ENCODE measurements around the gene ARL15.
"Not testable (repeated sequence)": the region's sequence is repeated elsewhere in the genome, so short reads cannot be mapped to it uniquely, and the experiment has no call there.

ARL15 gene

DNA sequence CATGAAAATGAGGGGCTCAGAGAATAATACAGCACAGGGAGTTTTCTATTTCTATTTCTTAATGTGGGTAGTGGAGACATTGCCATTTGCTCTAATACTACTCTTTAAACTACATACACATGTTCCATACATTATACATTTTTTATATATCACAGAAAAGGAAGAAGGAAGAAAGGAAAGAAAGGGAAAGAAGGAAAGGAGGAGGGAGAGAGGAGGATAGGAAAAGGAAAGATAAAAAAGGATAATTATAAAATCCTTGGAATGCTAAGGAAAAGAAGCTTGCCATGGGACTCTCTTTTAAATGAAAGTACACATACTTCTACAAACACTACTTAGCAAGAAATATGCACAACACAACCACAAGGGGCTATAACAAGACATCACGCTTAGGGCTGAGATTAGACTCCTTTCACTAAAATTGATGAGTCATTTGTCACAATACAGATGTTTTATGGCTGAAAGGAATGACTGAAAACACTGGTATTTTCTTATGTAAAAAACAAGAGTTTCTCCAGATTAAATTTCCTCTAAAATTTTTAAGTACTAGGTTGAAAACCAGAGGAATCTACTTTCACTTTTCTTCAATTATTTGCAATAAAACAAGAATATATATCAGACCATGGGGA lies 219.8 kb downstream of the ARL15 start:
- peak; percentile 67 for DNase-seq (ENCODE audit: low read depth)

DNA sequence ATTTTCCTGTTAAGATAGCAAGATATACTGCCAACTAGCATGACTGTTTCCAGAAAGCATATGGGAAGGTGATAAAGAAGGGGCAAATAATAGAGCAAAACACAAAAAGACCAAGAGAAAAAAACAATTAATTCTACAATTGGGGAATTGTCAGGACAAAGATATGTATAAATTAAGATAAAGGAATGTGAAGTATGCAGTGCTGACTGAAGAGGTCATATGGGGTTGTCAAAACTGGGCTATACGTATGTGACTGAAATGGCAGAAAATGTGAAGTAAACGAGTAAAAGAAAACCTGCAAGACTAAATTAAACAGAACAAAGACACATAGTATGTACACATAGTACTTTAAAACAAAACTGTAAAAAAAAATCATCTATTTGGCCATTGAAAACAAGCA lies 222.3 kb downstream of the ARL15 start:
- DNase-seq (ENCODE audit: low read depth) = no peak

DNA sequence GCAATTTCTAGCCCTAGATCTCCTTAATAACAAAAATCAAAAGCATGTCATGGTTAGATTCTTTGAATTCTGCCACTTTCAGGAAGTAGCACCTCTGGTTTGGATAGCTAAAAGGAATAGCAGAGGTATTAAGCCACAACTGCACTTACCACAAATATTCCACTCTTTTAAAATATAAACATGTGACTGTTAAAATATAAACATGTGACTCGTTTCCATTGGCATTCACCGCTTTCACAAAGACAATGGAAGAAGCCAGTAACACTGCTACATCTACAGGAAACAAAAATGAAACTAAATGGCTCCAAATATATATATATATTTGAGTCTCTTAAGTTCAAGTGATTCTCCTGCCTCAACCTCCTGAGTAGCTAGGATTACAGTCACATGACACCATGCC lies 222.9 kb downstream of the ARL15 start:
- peak; percentile 29 for DNase-seq (ENCODE audit: low read depth)

DNA sequence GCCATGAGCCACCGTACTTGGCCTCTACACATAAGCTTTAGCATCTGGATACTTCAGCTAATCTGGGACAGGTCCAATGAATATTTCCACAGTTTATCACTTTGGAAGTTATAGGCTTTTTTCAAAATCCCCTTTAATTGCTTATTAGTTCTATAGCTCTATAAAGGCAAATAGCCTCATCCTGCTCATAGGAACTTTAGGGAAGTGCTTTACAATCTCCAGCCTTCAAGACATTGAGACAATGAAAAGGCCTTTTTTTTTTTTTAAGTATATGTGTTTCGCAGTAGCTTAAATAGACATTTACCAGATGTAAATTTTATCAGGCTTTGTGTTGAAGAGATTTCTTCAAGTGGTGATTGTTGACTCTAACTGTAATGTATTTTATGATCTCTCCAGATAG lies 224.2 kb downstream of the ARL15 start:
- DNase-seq (ENCODE audit: low read depth) = no peak

DNA sequence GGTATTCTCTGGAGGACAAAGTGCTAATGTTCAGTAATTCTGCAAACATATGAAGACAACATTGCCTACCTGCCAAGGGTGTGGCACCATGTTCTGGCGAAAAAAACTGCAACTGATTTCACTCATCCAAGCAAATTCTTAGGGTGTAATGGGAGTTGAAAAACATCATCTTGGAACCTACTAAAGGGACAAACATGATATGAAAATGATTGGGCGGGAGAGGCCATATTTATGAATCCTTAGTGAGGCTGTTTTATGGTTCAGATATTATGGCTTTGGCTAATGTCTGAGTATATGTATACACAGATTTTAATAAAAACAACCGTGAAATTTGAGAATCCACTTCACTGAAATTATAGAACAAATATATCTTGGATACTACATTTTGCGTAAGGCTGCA lies 225.7 kb downstream of the ARL15 start:
- no peak for DNase-seq (ENCODE audit: low read depth)

DNA sequence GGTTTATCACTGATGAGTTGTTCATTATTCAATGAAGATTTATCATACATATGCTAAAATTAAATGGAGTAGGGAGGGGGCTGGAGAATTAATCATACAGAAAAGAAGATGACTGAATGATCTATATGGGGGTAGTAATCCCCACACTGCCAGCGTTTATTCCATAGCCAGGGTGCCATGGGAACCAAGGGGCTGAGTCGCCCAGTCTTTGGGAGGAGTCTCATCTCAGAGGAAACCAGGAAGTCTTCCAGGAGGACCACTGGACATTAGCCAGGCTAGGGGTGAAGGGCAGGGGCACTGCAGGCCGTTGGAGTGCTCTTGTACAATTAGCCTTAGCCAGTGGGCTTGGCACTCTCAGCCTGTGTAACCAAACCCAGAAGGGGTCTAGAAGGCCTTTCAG lies 226.5 kb downstream of the ARL15 start:
- DNase-seq (ENCODE audit: low read depth) = no peak

DNA sequence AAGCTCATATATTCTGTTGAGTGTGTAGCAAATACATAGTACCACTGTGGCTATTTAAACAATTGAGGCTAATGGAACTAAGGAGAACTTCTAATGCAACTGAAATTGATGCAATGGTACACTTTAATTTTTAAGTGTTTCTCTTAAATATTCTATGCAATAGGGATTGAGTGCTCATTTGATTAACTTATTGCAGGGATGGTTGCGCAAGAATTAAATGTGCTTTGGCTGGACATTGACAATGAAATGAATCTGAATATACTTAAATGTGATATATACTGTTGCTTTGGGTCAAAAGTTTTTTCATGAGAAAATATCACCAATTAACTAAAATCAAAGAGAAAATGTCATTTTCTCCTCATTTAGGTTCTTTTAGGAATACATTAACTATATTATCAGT lies 227.1 kb downstream of the ARL15 start:
- DNase-seq (ENCODE audit: low read depth) = no peak

DNA sequence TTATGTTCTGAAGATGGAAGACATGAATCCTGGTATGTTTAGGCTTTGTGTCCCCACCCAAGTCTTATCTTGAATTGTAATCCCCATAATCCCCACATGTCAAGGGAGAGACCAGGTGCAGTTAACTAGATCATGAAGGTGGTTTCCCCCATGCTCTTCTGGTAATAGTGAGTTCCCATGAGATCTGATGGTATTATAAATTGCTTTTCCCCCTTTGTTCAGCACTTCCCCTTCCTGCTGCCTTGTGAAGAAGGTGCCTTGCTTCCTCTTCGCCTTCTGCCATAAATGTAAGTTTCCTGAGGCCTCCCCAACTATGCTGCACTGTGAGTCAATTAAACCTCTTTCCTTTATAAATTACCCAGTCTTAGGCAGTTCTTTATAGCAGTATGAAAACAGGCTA lies 229.0 kb downstream of the ARL15 start:
- DNase-seq (ENCODE audit: low read depth) = no peak

DNA sequence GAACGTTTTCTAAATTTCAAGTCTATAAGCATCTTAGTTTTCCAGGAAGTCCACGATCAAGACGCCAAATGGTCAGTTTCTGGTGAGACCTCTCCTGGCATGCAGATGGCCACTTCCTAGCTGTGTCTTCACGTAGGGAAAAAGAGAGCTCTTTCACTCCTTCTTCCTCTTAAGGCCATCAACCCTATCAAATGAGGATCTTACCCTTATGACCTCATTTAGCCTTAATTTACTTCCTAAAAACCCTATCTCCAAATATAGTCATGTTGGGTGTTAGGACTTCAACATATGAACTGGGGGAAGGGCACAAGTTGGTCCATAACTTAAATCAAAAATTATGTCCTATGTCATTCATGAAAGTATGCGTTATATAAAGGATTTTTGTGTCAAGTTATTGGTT lies 229.5 kb downstream of the ARL15 start:
- no peak for DNase-seq (ENCODE audit: low read depth)

DNA sequence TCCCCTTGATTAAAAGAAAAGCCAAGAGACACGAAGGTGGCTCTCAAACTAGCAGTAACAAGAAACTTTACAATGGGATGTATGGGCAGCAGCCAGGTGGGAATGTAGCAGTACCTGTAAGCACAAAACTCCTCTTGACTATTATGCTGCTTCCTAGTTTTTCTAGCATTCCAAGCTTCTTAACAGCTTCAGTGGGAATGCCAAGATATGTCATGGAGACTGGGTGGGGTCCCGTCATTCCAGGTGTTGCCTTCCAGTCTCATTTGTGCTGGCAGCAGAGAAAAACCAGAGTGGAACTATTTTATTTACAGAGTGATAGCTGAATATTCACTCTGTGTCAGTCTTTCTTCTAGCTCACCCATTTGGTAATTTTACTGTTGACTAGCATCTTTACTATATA lies 236.6 kb downstream of the ARL15 start:
- DNase-seq (ENCODE audit: low read depth) = no peak

DNA sequence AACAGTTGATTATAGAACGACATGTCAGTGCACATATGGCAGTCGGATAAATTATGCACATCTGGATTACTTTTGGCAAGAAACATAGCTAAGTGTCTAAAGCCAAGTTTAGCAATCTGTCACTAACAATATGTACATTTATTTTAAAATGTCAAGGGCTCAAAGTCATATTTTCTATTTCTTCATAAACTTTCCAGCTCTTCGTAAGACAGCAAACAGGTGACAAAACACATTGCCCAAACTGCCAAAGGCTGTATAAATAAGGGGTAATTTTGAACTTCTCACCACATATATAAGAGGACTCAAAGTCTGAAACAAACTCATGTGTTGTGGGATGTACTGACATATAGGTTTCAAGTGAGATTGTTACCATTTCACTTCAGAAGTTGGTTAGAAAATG lies 237.2 kb downstream of the ARL15 start:
- no peak for DNase-seq (ENCODE audit: low read depth)

DNA sequence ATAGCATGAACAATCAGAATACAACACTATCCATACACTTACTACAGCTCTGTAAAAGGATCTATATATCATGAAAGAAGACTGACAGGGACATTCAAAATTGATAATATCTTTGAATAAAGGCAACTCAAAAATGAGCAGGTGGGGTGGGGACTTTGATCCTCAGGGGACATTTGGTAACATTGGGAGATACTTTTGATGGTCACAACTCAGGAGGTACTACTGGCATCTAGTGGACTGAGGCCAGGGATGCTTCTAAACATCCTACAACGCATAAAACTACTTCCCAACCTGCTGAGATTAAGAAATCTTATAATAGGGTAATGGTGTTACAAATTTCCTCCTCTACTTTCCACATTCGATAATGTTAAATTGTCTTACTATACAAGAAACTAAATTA lies 243.9 kb downstream of the ARL15 start:
- no peak for DNase-seq (ENCODE audit: low read depth)

DNA sequence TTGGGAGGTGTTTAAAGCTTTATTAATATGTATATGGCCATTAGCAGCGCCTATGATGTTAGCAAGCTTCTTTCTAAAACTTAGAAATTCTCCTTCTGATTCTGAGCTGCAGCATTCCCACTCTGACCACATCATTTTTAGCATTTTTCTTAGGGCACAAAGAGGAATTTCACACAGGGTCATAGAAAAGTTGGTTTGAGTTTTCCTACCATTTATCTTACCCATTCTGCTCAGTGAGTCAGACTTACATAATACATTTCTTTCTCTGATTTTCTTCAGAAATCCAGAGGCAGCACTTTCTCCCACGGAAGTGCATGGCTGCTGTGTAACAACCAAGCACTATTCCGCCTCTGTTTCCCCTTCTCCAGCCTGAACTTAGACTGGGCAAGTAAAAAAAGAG lies 246.6 kb downstream of the ARL15 start:
- peak; percentile 71 for DNase-seq (ENCODE audit: low read depth)

DNA sequence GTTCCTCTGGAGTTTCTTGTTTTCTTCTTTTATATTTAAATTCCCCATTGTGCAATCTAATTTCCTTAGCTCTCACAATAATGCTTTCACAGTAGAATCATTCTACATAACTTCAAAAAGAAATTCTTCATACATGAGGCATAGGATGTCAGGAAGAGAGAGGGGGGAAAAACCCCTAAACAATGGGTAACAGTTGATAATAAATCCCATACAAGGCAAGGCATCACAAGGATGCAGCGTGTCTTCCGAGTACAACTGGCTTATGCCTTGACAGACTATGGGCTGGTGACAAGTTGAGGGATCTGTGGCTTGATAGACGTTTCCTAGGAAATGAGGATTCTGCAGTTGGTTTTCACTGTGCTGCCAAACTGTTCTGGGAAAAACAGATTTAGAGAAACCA lies 247.4 kb downstream of the ARL15 start:
- no peak for DNase-seq (ENCODE audit: low read depth)

DNA sequence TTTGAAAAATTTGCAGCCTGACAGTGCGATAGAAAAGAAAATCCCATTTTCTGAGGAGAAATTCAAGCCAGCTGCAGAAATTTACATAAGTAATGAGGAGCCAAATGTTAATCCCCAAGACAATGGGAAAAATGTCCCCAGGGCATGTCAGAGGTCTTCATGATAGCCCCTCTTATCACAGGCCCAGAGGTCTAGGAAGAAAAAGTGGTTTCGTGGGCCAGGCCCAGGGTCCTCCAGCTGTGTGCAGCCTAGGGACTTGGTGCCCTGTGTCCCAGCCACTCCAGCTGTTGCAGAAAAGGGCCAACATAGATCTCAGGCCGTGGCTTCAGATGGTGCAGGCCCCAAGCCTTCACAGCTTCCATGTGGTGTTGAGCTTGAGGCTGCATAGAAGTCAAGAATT lies 249.5 kb downstream of the ARL15 start:
- DNase-seq (ENCODE audit: low read depth) = not testable (repeated sequence)

DNA sequence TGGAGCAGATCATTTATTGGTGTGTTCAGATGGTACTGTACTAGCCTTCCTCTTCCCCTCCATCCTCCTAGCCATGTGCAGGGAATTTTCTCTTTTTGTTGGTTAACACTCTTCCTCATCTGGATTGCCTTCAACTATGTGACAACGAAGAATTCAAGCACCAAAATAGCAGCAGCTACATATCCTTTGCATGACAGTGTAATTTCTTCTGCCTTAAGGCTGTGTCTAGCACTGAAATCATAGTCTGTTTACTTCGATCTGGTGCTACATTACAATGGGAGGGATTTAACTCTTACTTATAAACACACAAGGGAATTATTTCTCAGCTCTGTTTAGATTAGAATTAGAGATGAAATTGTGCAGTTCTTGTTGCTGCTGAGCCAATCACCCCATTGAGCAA lies 260.4 kb downstream of the ARL15 start:
- peak; percentile 34 for DNase-seq (ENCODE audit: low read depth)

DNA sequence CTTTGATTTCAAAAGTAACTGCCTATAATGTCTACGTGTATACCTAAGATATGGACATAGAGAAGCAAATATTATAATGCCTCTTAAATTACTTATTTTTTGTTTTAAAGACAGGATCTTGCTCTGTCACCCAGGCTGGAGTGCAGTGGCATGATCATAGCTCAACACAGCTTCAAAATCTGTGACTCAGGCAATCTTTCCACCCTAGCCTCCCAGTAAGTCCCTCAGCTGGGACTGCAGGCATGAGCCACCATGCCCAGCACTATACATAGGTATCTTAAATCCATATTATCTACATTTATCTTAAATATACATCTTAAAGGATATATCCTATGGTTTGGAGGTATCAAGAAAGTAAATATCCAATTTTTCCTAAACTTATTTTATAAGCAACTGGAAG lies 261.2 kb downstream of the ARL15 start:
- no peak for DNase-seq (ENCODE audit: low read depth)

DNA sequence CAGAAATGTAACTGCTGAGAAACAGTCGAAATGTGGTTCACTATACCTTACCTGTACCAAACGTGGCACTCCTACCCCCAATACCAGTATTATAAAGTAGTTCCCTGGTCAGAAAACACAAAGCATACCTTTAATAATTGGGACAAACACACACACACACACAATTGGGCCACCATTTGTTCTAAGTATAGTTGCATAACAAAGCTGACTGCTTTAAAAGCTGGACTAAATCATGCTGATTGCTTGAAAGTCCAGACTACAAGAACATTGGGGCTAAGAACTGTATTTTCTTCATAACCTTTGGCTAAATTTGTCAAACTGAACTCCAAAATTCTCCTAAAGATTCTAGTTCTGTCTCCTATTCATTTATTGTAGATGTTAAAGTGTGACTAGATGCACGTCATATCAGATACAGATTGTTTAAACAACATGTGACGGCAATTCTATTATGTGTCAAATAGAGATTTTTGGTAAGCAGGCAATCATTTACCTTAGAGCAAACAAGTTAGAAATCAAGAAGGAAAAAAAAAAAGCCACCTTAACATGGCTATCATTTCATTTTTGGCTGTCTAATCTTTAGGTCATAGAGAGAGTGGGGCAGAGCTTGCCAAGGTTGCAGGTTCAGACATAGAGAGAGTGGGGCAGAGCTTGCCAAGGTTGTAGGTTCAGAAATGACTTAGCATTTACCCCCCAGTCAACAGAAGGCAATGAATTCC lies 265.1 kb downstream of the ARL15 start:
- DNase-seq (ENCODE audit: low read depth) = no peak

DNA sequence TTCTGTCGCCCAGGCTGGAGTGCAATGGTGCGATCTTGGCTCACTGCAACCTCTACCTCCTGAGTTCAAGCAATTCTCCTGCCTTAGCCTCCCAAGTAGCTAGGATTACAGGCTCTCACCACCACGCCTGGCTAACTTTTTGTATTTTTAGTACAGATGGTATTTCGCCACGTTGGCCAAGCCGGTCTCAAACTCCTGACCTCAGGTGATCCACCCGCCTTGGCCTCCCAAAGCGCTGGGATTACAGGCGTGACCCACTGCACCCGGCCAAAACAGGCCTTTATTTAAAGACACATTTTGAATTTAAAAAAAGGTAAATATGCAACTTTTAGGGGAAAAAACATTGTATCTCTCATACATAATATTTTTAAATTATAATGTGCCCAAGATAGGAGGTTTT lies 266.1 kb downstream of the ARL15 start:
- DNase-seq (ENCODE audit: low read depth) = not testable (repeated sequence)

DNA sequence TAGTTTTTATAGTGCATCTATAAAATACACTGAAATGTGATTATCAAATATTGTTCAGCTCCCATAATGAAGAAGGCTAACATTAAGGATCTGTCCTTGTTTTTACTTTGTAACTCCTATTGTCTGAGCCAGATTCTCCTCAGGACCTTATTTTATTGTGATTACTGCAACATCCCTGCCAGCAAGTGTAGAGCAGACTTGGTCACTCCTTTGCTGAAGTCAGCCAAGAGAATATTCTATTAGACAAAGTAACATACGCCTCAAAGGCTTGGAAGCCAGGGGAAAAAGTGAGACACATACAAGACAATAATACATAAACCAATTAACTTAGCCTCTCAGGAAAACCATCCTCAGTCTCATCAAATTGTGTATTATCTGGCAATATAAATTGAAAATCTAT lies 269.6 kb downstream of the ARL15 start:
- no peak for DNase-seq (ENCODE audit: low read depth)

DNA sequence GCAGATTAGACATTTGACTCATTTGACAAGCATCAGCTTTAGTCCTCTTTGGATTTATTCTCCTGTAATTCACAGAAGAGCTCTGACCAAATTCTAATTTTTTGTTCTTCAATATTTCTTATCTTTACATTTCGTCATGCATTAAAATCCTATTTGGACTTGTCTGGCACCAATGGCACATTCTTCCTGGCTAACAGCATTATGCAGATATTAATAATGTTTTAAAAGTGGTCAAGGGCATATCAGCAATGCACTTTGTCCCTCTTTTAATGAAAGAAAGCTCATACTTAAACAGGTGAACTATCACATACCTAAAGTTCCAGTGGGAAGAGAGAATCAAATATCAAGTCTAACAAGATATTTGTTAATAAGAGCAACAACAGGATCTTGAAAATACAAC lies 270.4 kb downstream of the ARL15 start:
- DNase-seq (ENCODE audit: low read depth) = no peak

DNA sequence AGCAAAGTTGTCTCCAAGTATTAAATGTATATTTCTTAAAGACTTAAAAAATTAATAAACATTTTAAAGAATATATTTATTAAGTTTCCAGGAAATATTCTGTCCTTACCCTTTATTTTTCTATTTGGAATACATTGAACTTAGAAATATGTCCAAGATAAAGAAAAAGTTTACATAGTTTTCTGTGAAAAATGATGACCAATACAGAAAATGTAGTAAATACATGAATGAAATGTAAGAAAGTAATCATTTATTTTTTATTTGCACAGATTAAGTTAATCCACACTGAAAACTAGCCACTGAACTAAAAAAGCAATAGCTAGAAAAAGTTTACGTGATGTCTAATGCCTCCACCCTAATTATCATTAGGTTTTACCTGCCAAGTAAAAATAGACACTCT lies 273.2 kb downstream of the ARL15 start:
- DNase-seq (ENCODE audit: low read depth) = no peak

DNA sequence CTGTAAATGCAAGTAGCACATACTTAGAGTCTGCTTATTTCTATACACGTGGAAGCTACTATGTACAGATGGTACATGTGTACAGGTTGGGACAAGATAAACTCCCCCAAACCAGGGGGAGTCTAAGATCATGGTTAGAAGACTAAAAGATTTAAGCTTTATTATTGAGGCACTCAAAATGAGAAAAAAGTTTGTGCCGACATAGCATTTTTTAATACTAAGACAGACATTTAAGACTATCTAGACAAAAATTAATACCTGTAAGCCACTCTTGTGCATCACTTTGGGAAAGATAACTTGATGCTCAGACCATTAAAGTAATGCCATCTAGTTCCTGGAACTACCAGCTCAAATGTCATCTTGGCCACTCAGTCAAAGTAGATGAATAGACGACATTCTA lies 279.4 kb downstream of the ARL15 start:
- no peak for DNase-seq (ENCODE audit: low read depth)

DNA sequence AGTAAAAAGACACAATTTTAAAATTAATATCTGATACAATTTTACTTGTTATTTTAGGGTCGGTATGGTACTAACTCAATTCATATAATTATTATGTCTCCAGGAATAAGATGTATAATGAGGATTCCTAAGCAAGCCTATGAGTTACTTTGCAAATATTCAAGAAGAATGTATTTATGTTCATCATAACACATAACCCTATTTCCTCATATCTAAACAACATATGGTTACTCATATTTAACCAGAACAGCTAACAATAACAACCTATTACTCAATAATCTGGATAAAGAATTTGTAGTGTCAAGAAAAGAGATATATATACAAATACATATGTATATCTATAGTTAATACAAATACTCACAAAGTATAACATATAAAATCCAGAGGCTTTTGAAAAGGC lies 285.9 kb downstream of the ARL15 start:
- no peak for DNase-seq (ENCODE audit: low read depth)
